ENCODE data around the gene HMOX2. TPM values are rescaled to one million over a fixed set of nuclear protein-coding genes. Genes with fewer than 3 reads are reported as not detected.

HMOX2 gene
- 10 to 100 TPM; 31.9 to 58.8 TPM for total RNA-seq
- 56.1 to 96.6 reads per million in 2 donors for total RNA-seq

- Mint-ChIP-seq H3K4me1 (peaks cover 26% of the 10 kb centered on the region), H3K4me3 (peak within 1 kb of the TSS; percentile 94), H3K27ac (peak within 1 kb of the TSS; percentile 91), H3K36me3 (ENCODE audit: low read depth) (no peaks in the 10 kb centered on the region), H3K27me3 (no peaks in the 10 kb centered on the region)
- DNase-seq, result peak; percentile 88 to 93 (median 90)
- H3K9me3 ChIP-seq (ENCODE audit: control insufficient read depth, low read length, poor library complexity, severe bottlenecking), result no peaks in the 10 kb centered on the region
- peak; percentile 88 for ATAC-seq
Measured at GRCh38 chr16:4475880-4476788, at the start of gene HMOX2. TSS of gene HMOX2 (plus strand) at chr16:4476398. CDS start at chr16:4505525, 29,127 bp downstream.

- Mint-ChIP-seq H3K27me3 (no peaks in the 10 kb centered on the region), H3K36me3 (ENCODE audit: low read depth) (no peaks in the 10 kb centered on the region), H3K4me1 (peaks cover 20% of the 10 kb centered on the region), H3K4me3 (peak overlapping the region; percentile 92), H3K27ac (peak overlapping the region; percentile 98)
- H3K9me3 ChIP-seq (ENCODE audit: control insufficient read depth, low read length, poor library complexity, severe bottlenecking), result no peaks in the 10 kb centered on the region
- no peak for DNase-seq
- no peak for ATAC-seq
Measured at GRCh38 chr16:4426722-4427372, 49.4 kb upstream of the HMOX2 start.

- no peak for ATAC-seq
- H3K27me3 Mint-ChIP-seq, result no peaks in the 10 kb centered on the region
- H3K4me1 Mint-ChIP-seq, result peaks cover 24% of the 10 kb centered on the region
- no peak overlapping the region for H3K4me3 Mint-ChIP-seq
- no peaks in the 10 kb centered on the region for H3K9me3 ChIP-seq (ENCODE audit: control insufficient read depth, low read length, poor library complexity, severe bottlenecking)
- H3K27ac Mint-ChIP-seq, result no peak overlapping the region
- no peak for DNase-seq
- H3K36me3 Mint-ChIP-seq (ENCODE audit: low read depth), result no peaks in the 10 kb centered on the region
Measured at GRCh38 chr16:4428500-4428899, 47.7 kb upstream of the HMOX2 start.

GRCh38 chr16:4431023-4431422 is 45.2 kb upstream of the HMOX2 start:
- Mint-ChIP-seq H3K27me3 (no peaks in the 10 kb centered on the region), H3K4me1 (peaks cover 27% of the 10 kb centered on the region), H3K27ac (no peak overlapping the region), H3K4me3 (no peak overlapping the region), H3K36me3 (ENCODE audit: low read depth) (peaks cover 6% of the 10 kb centered on the region)
- H3K9me3 ChIP-seq (ENCODE audit: control insufficient read depth, low read length, poor library complexity, severe bottlenecking), result no peaks in the 10 kb centered on the region
- ATAC-seq (no peak), DNase-seq (no peak)

- no peaks in the 10 kb centered on the region for H3K9me3 ChIP-seq (ENCODE audit: control insufficient read depth, low read length, poor library complexity, severe bottlenecking)
- no peak for ATAC-seq
- H3K27me3 Mint-ChIP-seq, result no peaks in the 10 kb centered on the region
- no peak for DNase-seq
- H3K36me3 Mint-ChIP-seq (ENCODE audit: low read depth), result peaks cover 6% of the 10 kb centered on the region
- peaks cover 16% of the 10 kb centered on the region for H3K4me1 Mint-ChIP-seq
- H3K4me3 Mint-ChIP-seq, result no peak overlapping the region
- H3K27ac Mint-ChIP-seq, result no peak overlapping the region
Measured at GRCh38 chr16:4433228-4433627, 43.0 kb upstream of the HMOX2 start.

- no peak overlapping the region for H3K4me3 Mint-ChIP-seq
- DNase-seq (no peak), ATAC-seq (no peak)
- no peaks in the 10 kb centered on the region for H3K27me3 Mint-ChIP-seq
- no peaks in the 10 kb centered on the region for H3K9me3 ChIP-seq (ENCODE audit: control insufficient read depth, low read length, poor library complexity, severe bottlenecking)
- H3K36me3 Mint-ChIP-seq (ENCODE audit: low read depth), result peaks cover 6% of the 10 kb centered on the region
- H3K27ac Mint-ChIP-seq, result no peak overlapping the region
- peaks cover 16% of the 10 kb centered on the region for H3K4me1 Mint-ChIP-seq
Measured at GRCh38 chr16:4433914-4434787, 42.0 kb upstream of the HMOX2 start.

GRCh38 chr16:4435337-4436067 is 40.7 kb upstream of the HMOX2 start:
- Mint-ChIP-seq H3K27me3 (no peaks in the 10 kb centered on the region), H3K4me3 (no peak overlapping the region), H3K36me3 (ENCODE audit: low read depth) (peaks cover 6% of the 10 kb centered on the region), H3K27ac (peak overlapping the region; percentile 53), H3K4me1 (peaks cover 14% of the 10 kb centered on the region)
- DNase-seq (no peak), ATAC-seq (no peak)
- H3K9me3 ChIP-seq (ENCODE audit: control insufficient read depth, low read length, poor library complexity, severe bottlenecking), result no peaks in the 10 kb centered on the region

- DNase-seq (no peak), ATAC-seq (no peak)
- H3K27me3 Mint-ChIP-seq, result no peaks in the 10 kb centered on the region
- H3K27ac Mint-ChIP-seq, result peak overlapping the region; percentile 24
- no peaks in the 10 kb centered on the region for H3K9me3 ChIP-seq (ENCODE audit: control insufficient read depth, low read length, poor library complexity, severe bottlenecking)
- no peak overlapping the region for H3K4me3 Mint-ChIP-seq
- peaks cover 14% of the 10 kb centered on the region for H3K4me1 Mint-ChIP-seq
- H3K36me3 Mint-ChIP-seq (ENCODE audit: low read depth), result peaks cover 7% of the 10 kb centered on the region
Measured at GRCh38 chr16:4437366-4437765, 38.8 kb upstream of the HMOX2 start.

- peaks cover 5% of the 10 kb centered on the region for H3K4me1 Mint-ChIP-seq
- no peaks in the 10 kb centered on the region for H3K27me3 Mint-ChIP-seq
- H3K9me3 ChIP-seq (ENCODE audit: control insufficient read depth, low read length, poor library complexity, severe bottlenecking), result no peaks in the 10 kb centered on the region
- H3K4me3 Mint-ChIP-seq, result no peak overlapping the region
- ATAC-seq, result no peak
- no peak for DNase-seq
- no peak overlapping the region for H3K27ac Mint-ChIP-seq
- H3K36me3 Mint-ChIP-seq (ENCODE audit: low read depth), result peaks cover 8% of the 10 kb centered on the region
Measured at GRCh38 chr16:4442371-4442770, 33.8 kb upstream of the HMOX2 start.

GRCh38 chr16:4443271-4443670 is 32.9 kb upstream of the HMOX2 start:
- ATAC-seq, result no peak
- DNase-seq, result no peak
- Mint-ChIP-seq H3K4me1 (peaks cover 5% of the 10 kb centered on the region), H3K36me3 (ENCODE audit: low read depth) (peaks cover 10% of the 10 kb centered on the region), H3K4me3 (no peak overlapping the region), H3K27me3 (no peaks in the 10 kb centered on the region), H3K27ac (no peak overlapping the region)
- H3K9me3 ChIP-seq (ENCODE audit: control insufficient read depth, low read length, poor library complexity, severe bottlenecking), result no peaks in the 10 kb centered on the region

- Mint-ChIP-seq H3K27ac (no peak overlapping the region), H3K4me3 (no peak overlapping the region), H3K36me3 (ENCODE audit: low read depth) (peaks cover 10% of the 10 kb centered on the region), H3K27me3 (no peaks in the 10 kb centered on the region), H3K4me1 (peaks cover 5% of the 10 kb centered on the region)
- no peaks in the 10 kb centered on the region for H3K9me3 ChIP-seq (ENCODE audit: control insufficient read depth, low read length, poor library complexity, severe bottlenecking)
- DNase-seq (no peak), ATAC-seq (no peak)
Measured at GRCh38 chr16:4443986-4444385, 32.2 kb upstream of the HMOX2 start.

GRCh38 chr16:4450430-4450829 is 25.8 kb upstream of the HMOX2 start:
- no peak for ATAC-seq
- Mint-ChIP-seq H3K36me3 (ENCODE audit: low read depth) (peaks cover 2% of the 10 kb centered on the region), H3K4me3 (no peak overlapping the region), H3K27me3 (no peaks in the 10 kb centered on the region), H3K4me1 (no peaks in the 10 kb centered on the region), H3K27ac (no peak overlapping the region)
- no peaks in the 10 kb centered on the region for H3K9me3 ChIP-seq (ENCODE audit: control insufficient read depth, low read length, poor library complexity, severe bottlenecking)
- DNase-seq, result no peak

Data from T-helper 17 cell (primary cell).